Memory B cell (primary cell): ENCODE results near the gene ITPRID2.
"Not testable (repeated sequence)": the region's sequence is repeated elsewhere in the genome, so short reads cannot be mapped to it uniquely, and the experiment has no call there.

ENCODE experiments used
- ATAC-seq: fragments of 150-1000 bp; cut with Tn5 transposase; 2 replicates; pipeline ENCODE4 v1.10.0; 2021; ENCODE audit warnings: low read depth, mild to moderate bottlenecking, moderate library complexity
- DNase-seq, 2 donors: peaks; one replicate each; pipeline ENCODE4 v3.0.0; 2022; ENCODE audit warnings: low spot score in 2 of 2
- H3K27ac Mint-ChIP-seq: one replicate; pipeline ENCODE4 v1.8.0; 2022; ENCODE audit warnings: mild to moderate bottlenecking, moderate library complexity, mixed read lengths
- H3K27me3 Mint-ChIP-seq: one replicate; pipeline ENCODE4 v1.8.0; 2022; ENCODE audit warnings: mixed read lengths
- H3K36me3 Mint-ChIP-seq: one replicate; pipeline ENCODE4 v1.8.0; 2022; ENCODE audit warnings: mild to moderate bottlenecking, mixed read lengths
- H3K4me1 Mint-ChIP-seq: one replicate; pipeline ENCODE4 v1.8.0; 2022; ENCODE audit warnings: mixed read lengths
- H3K4me3 Mint-ChIP-seq: one replicate; pipeline ENCODE4 v1.8.0; 2022; ENCODE audit warnings: mild to moderate bottlenecking, moderate library complexity, mixed read lengths
- H3K9me3 Mint-ChIP-seq: one replicate; pipeline ENCODE4 v1.8.0; 2022; ENCODE audit warnings: mixed read lengths

Gene ITPRID2

GRCh38 chr2:181952404-181953226, 61.1 kb downstream of the ITPRID2 start:
- H3K9me3 Mint-ChIP-seq = no peaks in the 10 kb centered on the region
- no peaks in the 10 kb centered on the region for H3K4me1 Mint-ChIP-seq
- H3K36me3 Mint-ChIP-seq = no peaks in the 10 kb centered on the region
- DNase-seq = no peak
- no peak overlapping the region for H3K27ac Mint-ChIP-seq
- H3K4me3 Mint-ChIP-seq = no peak overlapping the region
- no peak for ATAC-seq
- H3K27me3 Mint-ChIP-seq = peaks cover 6% of the 10 kb centered on the region

DNA sequence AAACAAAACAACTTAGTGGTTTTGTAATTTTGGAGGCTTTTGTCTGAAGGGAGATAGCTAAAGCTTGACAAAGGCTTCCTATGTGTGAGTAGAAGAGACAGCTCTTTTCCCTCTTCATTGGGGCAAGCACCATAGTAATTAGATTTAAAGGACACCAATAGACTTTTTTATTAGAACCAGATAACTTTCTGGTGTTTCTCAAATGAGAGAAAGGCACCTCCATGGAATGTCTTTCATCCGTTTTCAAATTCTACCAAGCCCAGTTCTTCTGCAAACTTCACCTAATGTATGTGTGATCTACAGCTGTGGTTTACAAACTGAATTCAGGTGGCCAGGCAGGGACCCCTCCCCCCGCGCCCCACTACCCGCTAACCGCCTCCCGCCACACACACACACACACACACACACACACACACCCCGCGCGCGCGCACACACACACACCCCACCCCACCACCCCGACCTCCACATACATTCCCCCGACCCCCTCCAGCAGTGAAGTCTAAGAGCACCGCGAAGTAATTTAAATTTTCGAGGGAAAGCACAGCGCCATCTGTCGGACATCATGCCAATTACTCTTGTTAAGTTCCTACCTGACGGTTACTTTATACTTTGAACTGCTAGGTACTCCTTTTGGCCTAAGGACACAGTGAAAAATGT, 62.5 kb downstream of the ITPRID2 start:
- H3K4me3 Mint-ChIP-seq = peak overlapping the region; percentile 34
- ATAC-seq (peak; percentile 77), DNase-seq (peak; percentile 46 to 47)
- H3K9me3 Mint-ChIP-seq = no peaks in the 10 kb centered on the region
- no peak overlapping the region for H3K27ac Mint-ChIP-seq
- H3K4me1 Mint-ChIP-seq = no peaks in the 10 kb centered on the region
- H3K27me3 Mint-ChIP-seq = peaks cover 4% of the 10 kb centered on the region
- no peaks in the 10 kb centered on the region for H3K36me3 Mint-ChIP-seq

- ATAC-seq = no peak
Measured at GRCh38 chr2:181954538-181954883, 63.0 kb downstream of the ITPRID2 start.

DNA sequence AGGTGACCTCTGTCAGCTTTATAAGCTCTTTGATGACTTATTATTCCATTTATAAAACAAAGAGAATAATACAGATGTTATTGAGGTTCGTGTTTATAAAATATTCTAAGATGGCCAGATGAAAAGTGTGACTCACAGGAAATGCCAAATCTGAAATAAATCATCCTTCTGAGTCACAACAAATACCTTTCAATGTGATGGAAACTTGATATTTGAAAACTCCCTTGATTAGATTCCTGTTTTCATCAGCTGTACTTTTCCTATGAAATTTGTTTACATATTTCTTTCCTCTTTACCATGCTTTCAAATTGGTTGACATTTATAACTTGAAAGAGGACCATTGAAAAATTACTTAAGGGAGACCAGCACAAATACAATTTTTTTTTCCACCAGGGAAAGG, 63.5 kb downstream of the ITPRID2 start:
- ATAC-seq (no peak), DNase-seq (no peak)
- H3K4me1 Mint-ChIP-seq = no peaks in the 10 kb centered on the region
- H3K4me3 Mint-ChIP-seq = no peak overlapping the region
- no peaks in the 10 kb centered on the region for H3K36me3 Mint-ChIP-seq
- H3K27me3 Mint-ChIP-seq = peaks cover 4% of the 10 kb centered on the region
- no peaks in the 10 kb centered on the region for H3K9me3 Mint-ChIP-seq
- H3K27ac Mint-ChIP-seq = no peak overlapping the region

More at GRCh38 chr2:181954538-181954883, 63.0 kb downstream of the ITPRID2 start:
- Mint-ChIP-seq H3K27ac (no peak overlapping the region), H3K27me3 (peaks cover 4% of the 10 kb centered on the region), H3K9me3 (no peaks in the 10 kb centered on the region), H3K4me3 (no peak overlapping the region), H3K4me1 (no peaks in the 10 kb centered on the region), H3K36me3 (no peaks in the 10 kb centered on the region)
- DNase-seq = no peak

GRCh38 chr2:181955866-181956265, 64.3 kb downstream of the ITPRID2 start:
- H3K4me3 Mint-ChIP-seq, H3K4me1 Mint-ChIP-seq, H3K27ac Mint-ChIP-seq, H3K27me3 Mint-ChIP-seq, H3K9me3 Mint-ChIP-seq, H3K36me3 Mint-ChIP-seq, DNase-seq, ATAC-seq: not testable (repeated sequence)

DNA sequence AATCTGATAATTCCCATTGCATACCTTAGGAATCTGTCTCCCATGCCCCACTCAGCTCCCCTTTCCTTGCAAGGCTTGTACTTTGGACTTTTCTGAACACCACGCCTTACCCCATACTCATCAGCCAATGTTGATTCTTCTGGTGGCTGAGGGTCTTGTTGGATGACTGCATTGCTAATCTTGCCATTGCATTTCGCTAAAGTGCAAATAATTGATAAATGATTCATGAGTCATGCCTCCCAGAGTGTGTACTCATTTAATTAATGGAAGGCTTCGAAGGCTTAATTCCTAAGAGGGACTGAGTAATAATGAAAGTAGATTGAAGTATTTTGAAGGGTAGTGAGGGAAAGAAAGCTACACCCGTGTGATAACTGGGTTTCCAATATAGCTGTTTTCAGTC, 66.1 kb downstream of the ITPRID2 start:
- peaks cover 12% of the 10 kb centered on the region for H3K27me3 Mint-ChIP-seq
- no peaks in the 10 kb centered on the region for H3K9me3 Mint-ChIP-seq
- DNase-seq (no peak), ATAC-seq (no peak)
- H3K27ac Mint-ChIP-seq = no peak overlapping the region
- H3K36me3 Mint-ChIP-seq = no peaks in the 10 kb centered on the region
- H3K4me3 Mint-ChIP-seq = no peak overlapping the region
- H3K4me1 Mint-ChIP-seq = no peaks in the 10 kb centered on the region

DNA sequence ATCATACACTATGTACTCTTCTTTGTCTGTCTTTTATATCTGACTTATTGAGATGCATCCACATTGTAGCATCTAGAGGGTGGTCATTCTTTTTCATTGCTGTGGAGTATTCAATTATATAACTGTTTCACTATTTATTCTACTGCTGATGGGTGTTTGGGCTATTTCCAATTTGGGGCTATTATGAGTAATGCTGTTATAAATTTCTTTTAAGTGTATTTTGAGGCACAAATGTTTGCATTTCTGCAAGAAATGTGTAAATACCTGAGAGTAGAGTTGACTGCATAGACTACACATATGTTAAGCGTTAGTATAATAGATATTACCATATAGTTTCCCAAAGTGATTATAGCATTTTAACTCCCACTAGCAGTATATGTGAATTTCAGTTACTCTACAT, 67.2 kb downstream of the ITPRID2 start:
- no peak for ATAC-seq
- no peak overlapping the region for H3K4me3 Mint-ChIP-seq
- no peak for DNase-seq
- peaks cover 11% of the 10 kb centered on the region for H3K27me3 Mint-ChIP-seq
- no peaks in the 10 kb centered on the region for H3K4me1 Mint-ChIP-seq
- no peak overlapping the region for H3K27ac Mint-ChIP-seq
- H3K36me3 Mint-ChIP-seq = no peaks in the 10 kb centered on the region
- no peaks in the 10 kb centered on the region for H3K9me3 Mint-ChIP-seq

DNA sequence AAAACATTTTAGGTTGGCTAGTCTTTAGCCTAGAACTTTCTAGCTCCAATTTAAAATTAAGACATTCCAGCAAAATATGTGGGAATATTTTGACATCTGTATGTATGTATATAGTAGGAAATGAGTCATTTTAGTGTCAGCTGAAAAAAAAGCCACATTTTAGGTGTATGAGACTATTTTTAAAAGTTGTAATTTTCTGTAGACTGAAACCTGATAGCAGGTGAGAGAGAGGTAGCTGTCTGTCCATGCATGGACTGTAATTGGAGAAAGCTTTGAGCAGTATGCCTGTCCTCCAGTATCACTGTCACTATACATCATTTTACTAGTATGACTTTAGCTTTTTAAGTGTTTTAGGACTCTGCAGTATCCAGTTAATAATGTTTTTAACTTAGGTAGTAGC, 68.0 kb downstream of the ITPRID2 start:
- H3K4me3 Mint-ChIP-seq = no peak overlapping the region
- H3K27ac Mint-ChIP-seq = no peak overlapping the region
- H3K36me3 Mint-ChIP-seq = no peaks in the 10 kb centered on the region
- no peaks in the 10 kb centered on the region for H3K4me1 Mint-ChIP-seq
- ATAC-seq = no peak
- no peak for DNase-seq
- peaks cover 13% of the 10 kb centered on the region for H3K27me3 Mint-ChIP-seq
- H3K9me3 Mint-ChIP-seq = peaks cover 3% of the 10 kb centered on the region

DNA sequence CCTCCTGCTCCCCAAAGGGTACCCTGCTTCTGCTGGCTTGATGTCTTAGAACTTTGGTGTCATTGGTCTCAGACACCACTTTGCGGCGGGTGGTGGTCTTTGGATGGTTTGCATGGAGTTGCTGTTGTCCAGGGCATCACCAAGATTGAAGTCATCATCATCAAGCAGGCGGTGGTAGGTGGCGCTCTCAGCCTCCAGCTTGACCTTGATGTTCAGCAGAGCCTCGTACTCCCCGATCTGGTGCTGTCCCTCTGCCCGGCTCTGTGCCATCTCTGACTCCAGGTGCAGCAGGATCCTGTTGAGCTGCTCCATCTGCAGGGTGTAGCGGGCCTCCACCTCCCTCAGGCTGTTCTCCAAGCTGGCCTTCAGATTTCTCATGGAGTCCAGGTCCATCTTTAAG, 69.6 kb downstream of the ITPRID2 start:
- H3K4me1 Mint-ChIP-seq, H3K4me3 Mint-ChIP-seq, H3K9me3 Mint-ChIP-seq, H3K36me3 Mint-ChIP-seq, H3K27ac Mint-ChIP-seq, DNase-seq, ATAC-seq: not testable (repeated sequence)
- H3K27me3 Mint-ChIP-seq = peaks cover 12% of the 10 kb centered on the region

DNA sequence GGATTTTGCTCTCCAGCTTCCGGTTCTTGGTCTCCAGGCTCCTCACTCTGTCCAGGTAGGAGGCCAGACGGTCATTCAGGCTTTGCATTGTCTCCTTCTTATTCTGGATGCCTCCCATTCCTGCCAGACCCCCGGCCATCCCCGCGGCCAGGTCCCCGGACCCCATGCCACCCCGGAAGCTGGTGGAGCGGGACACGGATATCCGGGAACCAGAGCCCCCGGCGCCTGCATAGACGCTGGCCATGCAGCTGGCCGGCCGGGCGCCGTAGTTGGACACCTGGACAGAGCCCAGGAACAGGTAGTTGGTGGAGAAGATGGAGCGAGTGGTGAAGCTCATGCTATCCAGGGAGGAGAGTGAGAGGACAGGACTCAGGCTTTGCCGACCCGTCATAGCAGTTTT, 70.6 kb downstream of the ITPRID2 start:
- Mint-ChIP-seq H3K4me3 (no peak overlapping the region), H3K9me3 (peaks cover 6% of the 10 kb centered on the region), H3K27me3 (peaks cover 12% of the 10 kb centered on the region), H3K4me1 (no peaks in the 10 kb centered on the region), H3K36me3 (no peaks in the 10 kb centered on the region), H3K27ac (no peak overlapping the region)
- ATAC-seq (no peak), DNase-seq (no peak)

DNA sequence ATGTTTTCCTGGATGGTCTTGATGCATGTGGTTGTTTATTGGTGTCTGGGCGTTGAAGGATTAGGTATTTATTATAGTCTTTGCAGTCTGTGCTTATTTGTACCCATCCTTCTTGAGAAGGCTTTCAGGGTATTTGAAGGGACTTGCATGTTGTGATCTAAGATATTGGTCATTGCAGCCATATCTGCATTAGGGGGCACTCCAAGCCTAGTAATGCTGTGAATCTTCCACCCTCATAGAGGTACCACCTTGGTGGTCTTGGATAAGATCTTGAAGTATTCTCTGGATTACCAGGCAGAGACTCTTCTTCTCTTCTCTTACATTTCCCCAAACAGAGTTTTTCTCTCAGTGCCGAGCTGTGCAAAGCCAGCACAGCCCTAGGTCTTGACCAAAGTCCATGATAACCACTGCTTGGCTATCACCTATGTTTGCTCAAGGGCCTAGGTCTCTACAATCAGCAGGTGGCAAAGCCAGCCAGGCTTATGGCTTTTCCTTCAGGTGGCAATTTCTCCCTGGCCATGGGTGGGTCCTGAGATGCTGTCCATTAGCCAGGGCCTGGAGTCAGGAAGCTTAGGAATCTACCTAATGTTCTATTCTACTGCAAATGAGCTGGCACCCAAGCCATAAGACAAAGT, 78.7 kb downstream of the ITPRID2 start:
- peaks cover 5% of the 10 kb centered on the region for H3K9me3 Mint-ChIP-seq
- ATAC-seq (no peak), DNase-seq (no peak)
- no peak overlapping the region for H3K4me3 Mint-ChIP-seq
- H3K27ac Mint-ChIP-seq = no peak overlapping the region
- peaks cover 2% of the 10 kb centered on the region for H3K36me3 Mint-ChIP-seq
- no peaks in the 10 kb centered on the region for H3K4me1 Mint-ChIP-seq
- peaks cover 10% of the 10 kb centered on the region for H3K27me3 Mint-ChIP-seq

DNA sequence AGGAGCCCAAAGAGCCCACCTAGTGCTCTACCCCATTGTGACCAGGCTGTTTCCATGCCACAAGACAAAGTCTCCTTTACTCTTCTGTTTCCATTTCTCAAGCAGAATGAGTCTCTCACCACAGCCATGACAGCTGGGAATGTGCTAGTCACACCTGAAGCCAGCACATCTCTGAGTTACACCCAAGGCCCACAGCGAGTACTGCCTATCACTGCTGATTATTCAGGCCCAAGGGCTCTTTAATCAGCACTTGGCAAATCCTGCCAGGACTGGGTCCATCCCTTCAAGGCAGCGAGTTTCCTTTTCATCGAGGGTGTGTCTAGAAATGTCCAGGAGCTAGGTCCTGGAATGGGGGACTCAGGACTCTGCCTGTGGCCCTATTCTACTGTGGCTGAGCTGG, 79.5 kb downstream of the ITPRID2 start:
- H3K4me3 Mint-ChIP-seq = no peak overlapping the region
- H3K27ac Mint-ChIP-seq = no peak overlapping the region
- H3K4me1 Mint-ChIP-seq = no peaks in the 10 kb centered on the region
- peaks cover 2% of the 10 kb centered on the region for H3K36me3 Mint-ChIP-seq
- peaks cover 2% of the 10 kb centered on the region for H3K9me3 Mint-ChIP-seq
- peaks cover 10% of the 10 kb centered on the region for H3K27me3 Mint-ChIP-seq
- no peak for ATAC-seq
- no peak for DNase-seq

GRCh38 chr2:181972431-181973170, 81.1 kb downstream of the ITPRID2 start:
- Mint-ChIP-seq H3K4me3 (no peak overlapping the region), H3K36me3 (peaks cover 2% of the 10 kb centered on the region), H3K4me1 (no peaks in the 10 kb centered on the region), H3K27ac (no peak overlapping the region), H3K27me3 (peaks cover 12% of the 10 kb centered on the region), H3K9me3 (peaks cover 2% of the 10 kb centered on the region)
- no peak for ATAC-seq
- DNase-seq = no peak
